Measurements from ENCODE around the gene NOX3. TPM values are rescaled to one million over a fixed set of nuclear protein-coding genes. Genes with fewer than 3 reads are reported as not detected.

The NOX3 gene
- total RNA-seq, 2 experiments from 2014 or later: not detected

DNA sequence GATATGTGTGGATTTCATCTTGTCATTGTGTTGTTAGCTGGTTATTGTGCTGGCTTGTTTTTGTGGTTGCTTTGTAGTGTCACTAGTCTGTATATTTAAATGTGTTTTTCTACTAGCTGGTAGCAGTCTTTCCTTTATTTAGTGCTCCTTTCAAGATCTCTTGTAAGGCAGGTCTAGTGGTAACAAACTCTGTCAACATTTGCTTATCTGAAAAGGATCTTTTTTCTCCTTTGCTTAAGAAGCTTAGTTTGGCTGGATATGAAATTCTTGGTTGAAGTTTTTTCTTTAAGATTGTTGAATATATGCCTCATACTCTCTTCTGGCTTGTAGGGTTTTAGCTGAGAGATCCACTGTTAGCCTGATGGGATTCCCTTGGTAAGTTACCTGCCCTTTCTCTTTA is 108.7 kb downstream of the NOX3 start:
- CTCF ChIA-PET: interaction anchor here (1.5 kb wide), 1 partner anchor 19 kb away, joined by 4 read pairs; no protein-coding TSS in a partner anchor
- no peak for TF ChIP-seq CTCF (IDR thresholded peaks at IDR 0.05)
- intact Hi-C loops (cut with micrococcal nuclease): no loop called here
- H3K36me3 Mint-ChIP-seq (ENCODE audit: low read depth): no peaks in the 10 kb centered on the region
- POLR2A ChIA-PET: no interaction called here
- DNase-seq (no peak), ATAC-seq (no peak)
- H3K4me1 Mint-ChIP-seq (ENCODE audit: low read depth): peaks cover 6% of the 10 kb centered on the region
- peaks cover 20% of the 10 kb centered on the region for H3K9me3 Mint-ChIP-seq
- no peak overlapping the region for H3K27ac Mint-ChIP-seq
- no peak overlapping the region for H3K4me3 Mint-ChIP-seq
- no peaks in the 10 kb centered on the region for H3K27me3 Mint-ChIP-seq

Other genes starting within 250 kb of the NOX3 start
- gene CLDN20, start 191.8 kb downstream of the NOX3 start, total RNA-seq: not detected
- 10 to 100 TPM; 70.9 to 76.6 TPM for gene TFB1M, start 141.4 kb downstream of the NOX3 start, total RNA-seq

All from activated CD8-positive, alpha-beta T cell treated with anti-CD3 and anti-CD28 coated beads for 36 hours (primary cell).